DND-41 (cell line): Measurements from ENCODE around the gene LTB4R2.

ENCODE experiments used
- ATAC-seq: fragments of 200-7000 bp; cut with Tn5 transposase; 3 replicates; pipeline ENCODE4 v1.9.1; 2021; ENCODE audit warnings: low read depth; ENCODE audit not compliant: insufficient read depth
- DNase-seq: peaks from one replicate; pipeline ENCODE4 v3.0.0-alpha.2; 2020
- H2AFZ ChIP-seq: 2 replicates; pipeline ENCODE4 v1.6.0; 2012; ENCODE audit warnings: low read depth, low read length
- H3K27ac ChIP-seq: 2 replicates; pipeline ENCODE4 v1.5.1; 2012; ENCODE audit warnings: low read length, inconsistent platforms
- H3K27me3 ChIP-seq: fragments of 200-600 bp; sonication (generic); 2 replicates; pipeline ENCODE4 v1.6.0; 2012; ENCODE audit warnings: low read length, mild to moderate bottlenecking, inconsistent platforms; ENCODE audit not compliant: insufficient read depth, poor library complexity
- H3K36me3 ChIP-seq: 2 replicates; pipeline ENCODE4 v1.5.1; 2012; ENCODE audit warnings: low read length, inconsistent platforms; ENCODE audit not compliant: insufficient read depth
- H3K4me1 ChIP-seq: 2 replicates; pipeline ENCODE4 v1.5.1; 2012; ENCODE audit warnings: mild to moderate bottlenecking, low read length; ENCODE audit not compliant: insufficient read depth
- H3K4me2 ChIP-seq: 2 replicates; pipeline ENCODE4 v1.6.0; 2012; ENCODE audit warnings: mild to moderate bottlenecking, moderate library complexity, low read length, inconsistent platforms; ENCODE audit not compliant: insufficient read depth
- H3K4me3 ChIP-seq, 2 experiments: fragments of 200-600 bp in 1 of 2; shearing (Covaris generic) in 1 of 2; 2 replicates each; pipeline ENCODE4 v1.5.1; 2012 to 2016; ENCODE audit warnings: inconsistent platforms in 2 of 2, low read length in 2 of 2, mild to moderate bottlenecking in 2 of 2, low read depth in 1 of 2, moderate library complexity in 1 of 2
- H3K79me2 ChIP-seq: 2 replicates; pipeline ENCODE4 v1.6.0; 2012; ENCODE audit warnings: low read length, inconsistent platforms; ENCODE audit not compliant: insufficient read depth
- H3K9ac ChIP-seq: 2 replicates; pipeline ENCODE4 v1.6.0; 2012; ENCODE audit warnings: low read depth, mild to moderate bottlenecking, inconsistent platforms, low read length, moderate library complexity
- H3K9me3 ChIP-seq: 2 replicates; pipeline ENCODE4 v1.5.1; 2012; ENCODE audit warnings: low read length, moderate library complexity, mild to moderate bottlenecking, inconsistent platforms; ENCODE audit not compliant: insufficient read depth, severe bottlenecking
- H4K20me1 ChIP-seq: 2 replicates; pipeline ENCODE4 v1.6.0; 2012; ENCODE audit warnings: low read length; ENCODE audit not compliant: insufficient read depth
- CTCF ChIP-seq: IDR thresholded peaks from 2 replicates; pipeline ENCODE4 v1.5.1; 2012; ENCODE audit warnings: borderline replicate concordance, low read length, moderate library complexity, mild to moderate bottlenecking; ENCODE audit not compliant: poor library complexity, severe bottlenecking; ENCODE audit errors: extremely low read depth
- EZH2 ChIP-seq: IDR thresholded peaks from 3 replicates; pipeline ENCODE4 v1.6.1; 2012; ENCODE audit warnings: borderline replicate concordance, low read depth, mild to moderate bottlenecking, moderate library complexity, low read length, inconsistent platforms; ENCODE audit not compliant: severe bottlenecking

The LTB4R2 gene, protein sequence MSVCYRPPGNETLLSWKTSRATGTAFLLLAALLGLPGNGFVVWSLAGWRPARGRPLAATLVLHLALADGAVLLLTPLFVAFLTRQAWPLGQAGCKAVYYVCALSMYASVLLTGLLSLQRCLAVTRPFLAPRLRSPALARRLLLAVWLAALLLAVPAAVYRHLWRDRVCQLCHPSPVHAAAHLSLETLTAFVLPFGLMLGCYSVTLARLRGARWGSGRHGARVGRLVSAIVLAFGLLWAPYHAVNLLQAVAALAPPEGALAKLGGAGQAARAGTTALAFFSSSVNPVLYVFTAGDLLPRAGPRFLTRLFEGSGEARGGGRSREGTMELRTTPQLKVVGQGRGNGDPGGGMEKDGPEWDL

GRCh38 chr14:24309538-24310264, at the start of gene LTB4R2:
TSS of gene LTB4R2 (plus strand) at chr14:24310140. CDS start at chr14:24310665, 525 bp downstream.
- Histone ChIP-seq H3K4me2 (no peak within 1 kb of the TSS), H3K4me1 (no peaks in the 10 kb centered on the region), H3K36me3 (peaks cover 54% of the 10 kb centered on the region), H3K9ac (no peak within 1 kb of the TSS), H3K9me3 (no peaks in the 10 kb centered on the region), H3K27me3 (no peaks in the 10 kb centered on the region), H4K20me1 (0 out of 2 replicates have a peak, but pooled peaks cover 5% of the 10 kb centered on the region), H3K4me3 (no peak within 1 kb of the TSS), H3K79me2 (no peaks in the 10 kb centered on the region), H3K27ac (no peak within 1 kb of the TSS), H2AFZ (no peak within 1 kb of the TSS)
- no peak for ATAC-seq
- no peak for DNase-seq
- no peak for TF ChIP-seq CTCF

DNA sequence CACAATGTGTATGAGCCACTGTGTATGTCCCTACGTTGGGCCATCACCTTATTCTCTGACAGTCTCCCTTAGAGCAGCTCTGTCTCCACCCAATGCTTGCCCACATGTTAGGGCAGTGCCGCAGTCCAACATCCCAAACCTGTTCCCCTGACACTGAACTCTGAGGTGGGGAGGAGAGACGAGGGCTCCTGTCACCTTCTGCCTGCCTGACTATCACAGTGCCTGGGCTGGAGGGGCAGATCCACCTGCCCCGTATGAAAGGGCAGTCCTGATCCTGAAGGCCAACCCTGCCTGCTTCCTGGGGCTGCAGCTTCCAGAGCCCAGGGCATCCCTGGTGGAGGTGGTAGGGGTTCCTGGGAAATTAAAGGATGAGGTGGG, 49.2 kb upstream of the LTB4R2 start:
- DNase-seq: no peak
- Histone ChIP-seq H3K79me2 (no peaks in the 10 kb centered on the region), H3K4me2 (no peak overlapping the region), H3K4me1 (no peaks in the 10 kb centered on the region), H3K27me3 (no peaks in the 10 kb centered on the region), H3K4me3 (no peak overlapping the region), H3K9ac (no peak overlapping the region), H3K27ac (no peak overlapping the region), H4K20me1 (no peaks in the 10 kb centered on the region), H3K36me3 (no peaks in the 10 kb centered on the region), H3K9me3 (no peaks in the 10 kb centered on the region), H2AFZ (no peak overlapping the region)
- no peak for ATAC-seq
- TF ChIP-seq EZH2 (no peak), CTCF (no peak)

DNA sequence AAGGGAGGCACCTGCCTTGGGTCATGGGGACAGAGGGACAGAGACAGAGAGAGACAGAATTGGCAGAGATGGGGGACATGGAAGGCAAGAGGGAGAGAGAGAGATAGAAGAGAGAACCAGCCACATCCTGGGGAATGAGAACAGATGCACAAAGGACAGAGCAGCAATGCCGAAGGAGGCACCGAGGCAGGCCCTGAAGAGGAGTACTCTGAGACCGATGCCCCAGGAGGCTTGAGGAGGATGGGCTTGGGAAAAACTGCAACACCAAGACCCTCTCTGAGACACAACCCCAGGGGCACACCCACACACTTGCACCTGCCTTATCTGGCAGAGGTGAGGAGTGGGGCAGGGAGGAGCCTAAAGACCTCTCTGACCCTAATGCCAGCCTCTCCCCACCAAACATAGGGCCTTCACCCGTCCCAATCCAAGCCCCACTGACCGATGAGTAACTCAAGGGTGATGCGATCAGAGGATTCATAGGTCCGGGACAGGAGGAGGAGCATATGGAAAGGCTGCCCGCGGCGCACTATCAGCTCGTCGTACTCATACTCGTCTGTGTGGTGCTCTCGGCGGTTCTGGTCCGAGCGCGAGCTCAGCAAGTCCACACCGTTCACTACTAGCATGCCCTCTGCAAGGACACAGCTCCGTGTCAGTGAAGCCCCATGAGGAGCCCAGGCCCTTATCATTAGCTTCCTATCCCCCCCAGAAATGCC, 48.5 kb upstream of the LTB4R2 start:
- no peak for TF ChIP-seq CTCF
- no peak for TF ChIP-seq EZH2
- ATAC-seq: no peak
- no peak overlapping the region for H3K27ac ChIP-seq
- H3K36me3 ChIP-seq: peaks cover 2% of the 10 kb centered on the region; the same call in 1 of the 2 replicates
- no peaks in the 10 kb centered on the region for H3K4me1 ChIP-seq
- no peaks in the 10 kb centered on the region for H4K20me1 ChIP-seq
- no peaks in the 10 kb centered on the region for H3K9me3 ChIP-seq
- H3K79me2 ChIP-seq: no peaks in the 10 kb centered on the region
- DNase-seq: no peak
- H3K9ac ChIP-seq: no peak overlapping the region
- no peak overlapping the region for H3K4me2 ChIP-seq
- no peak overlapping the region for H3K4me3 ChIP-seq
- H2AFZ ChIP-seq: no peak overlapping the region
- H3K27me3 ChIP-seq: no peaks in the 10 kb centered on the region
